ENCODE measurements around the gene RADIL. TPM values are rescaled to one million over a fixed set of nuclear protein-coding genes. Genes with fewer than 3 reads are reported as not detected.

RADIL gene
- total RNA-seq, 1 donor from 2014 or later: 0.86 TPM

DNA sequence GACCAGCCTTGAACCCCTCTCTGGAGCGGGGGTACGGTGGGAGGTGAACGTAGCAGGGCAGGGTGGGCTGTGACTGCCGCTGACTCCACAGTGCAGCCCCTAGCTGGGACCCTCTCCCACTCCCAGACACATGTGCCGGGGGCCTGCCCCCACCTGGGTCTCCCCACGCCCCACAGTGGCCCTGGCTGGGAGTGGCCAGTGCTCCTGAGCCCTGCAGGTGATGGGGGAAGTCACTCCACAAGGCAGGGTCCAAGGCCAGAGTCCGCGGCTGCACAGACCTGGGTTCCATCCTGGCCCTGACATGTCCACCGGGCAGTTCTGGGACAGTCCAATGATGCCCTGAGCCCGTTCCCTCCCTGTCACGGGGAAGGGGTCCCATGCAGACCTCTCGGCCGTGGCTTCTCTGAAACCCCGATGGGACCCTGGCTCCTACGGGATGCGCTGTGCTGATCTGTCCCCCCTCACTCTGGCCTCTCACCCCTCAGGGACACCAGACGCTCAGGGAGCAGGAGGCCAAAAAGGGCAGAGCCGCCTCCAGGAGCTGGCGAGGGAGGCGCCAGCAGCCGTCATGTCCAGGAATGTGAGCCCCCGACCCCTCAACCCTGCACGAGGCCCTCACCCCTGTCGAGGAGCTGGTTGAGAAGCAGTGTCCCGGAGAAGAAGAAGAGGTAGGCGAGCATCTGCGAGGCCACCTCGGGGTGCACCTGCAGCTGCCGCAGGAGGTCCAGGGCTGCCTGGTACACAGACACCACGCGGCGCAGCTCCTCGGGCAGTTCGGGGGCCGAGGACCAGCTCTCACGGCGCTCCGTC is 67.7 kb downstream of the RADIL start:
- Histone ChIP-seq H4K20me1 (ENCODE audit: insufficient read depth, low read length) (no peaks in the 10 kb centered on the region), H3K4me2 (ENCODE audit: low read length) (no peak overlapping the region), H3K27ac (ENCODE audit: low read depth, low read length) (no peak overlapping the region), H3K79me2 (ENCODE audit: insufficient read depth, low read length) (no peaks in the 10 kb centered on the region), H3K9me3 (ENCODE audit: insufficient read depth, low read depth, low read length) (no peaks in the 10 kb centered on the region), H3K36me3 (ENCODE audit: insufficient read depth, low read length) (no peaks in the 10 kb centered on the region), H3K9ac (ENCODE audit: low read length) (no peak overlapping the region), H3K27me3 (ENCODE audit: insufficient read depth, low read length) (no peaks in the 10 kb centered on the region), H3K4me3 (ENCODE audit: insufficient read depth, low read depth, low read length) (no peak overlapping the region), H2AFZ (ENCODE audit: low read depth, low read length) (no peak overlapping the region), H3K4me1 (ENCODE audit: insufficient read depth, low read length) (no peaks in the 10 kb centered on the region)
- no peak for FAIRE-seq
- H3K9me3 Mint-ChIP-seq (ENCODE audit: unreplicated experiment): peaks cover 12% of the 10 kb centered on the region
- peaks cover 22% of the 10 kb centered on the region for H3K27me3 Mint-ChIP-seq (ENCODE audit: low read depth, unreplicated experiment)
- TF ChIP-seq, protein P1, sequence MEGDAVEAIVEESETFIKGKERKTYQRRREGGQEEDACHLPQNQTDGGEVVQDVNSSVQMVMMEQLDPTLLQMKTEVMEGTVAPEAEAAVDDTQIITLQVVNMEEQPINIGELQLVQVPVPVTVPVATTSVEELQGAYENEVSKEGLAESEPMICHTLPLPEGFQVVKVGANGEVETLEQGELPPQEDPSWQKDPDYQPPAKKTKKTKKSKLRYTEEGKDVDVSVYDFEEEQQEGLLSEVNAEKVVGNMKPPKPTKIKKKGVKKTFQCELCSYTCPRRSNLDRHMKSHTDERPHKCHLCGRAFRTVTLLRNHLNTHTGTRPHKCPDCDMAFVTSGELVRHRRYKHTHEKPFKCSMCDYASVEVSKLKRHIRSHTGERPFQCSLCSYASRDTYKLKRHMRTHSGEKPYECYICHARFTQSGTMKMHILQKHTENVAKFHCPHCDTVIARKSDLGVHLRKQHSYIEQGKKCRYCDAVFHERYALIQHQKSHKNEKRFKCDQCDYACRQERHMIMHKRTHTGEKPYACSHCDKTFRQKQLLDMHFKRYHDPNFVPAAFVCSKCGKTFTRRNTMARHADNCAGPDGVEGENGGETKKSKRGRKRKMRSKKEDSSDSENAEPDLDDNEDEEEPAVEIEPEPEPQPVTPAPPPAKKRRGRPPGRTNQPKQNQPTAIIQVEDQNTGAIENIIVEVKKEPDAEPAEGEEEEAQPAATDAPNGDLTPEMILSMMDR (IDR thresholded peaks at IDR 0.05; ENCODE audit: insufficient read depth, low read depth, low read length): no peak
- TF ChIP-seq EZH2 (IDR thresholded peaks at IDR 0.05; ENCODE audit: insufficient read depth, low read length): no peak
- peaks cover 2% of the 10 kb centered on the region for H3K36me3 Mint-ChIP-seq (ENCODE audit: low read depth, unreplicated experiment)
- H3K27ac Mint-ChIP-seq (ENCODE audit: unreplicated experiment): no peak overlapping the region
- H3K4me1 Mint-ChIP-seq (ENCODE audit: low read depth, unreplicated experiment): no peaks in the 10 kb centered on the region
- H3K4me3 Mint-ChIP-seq (ENCODE audit: unreplicated experiment): no peak overlapping the region
- DNase-seq (ENCODE audit: low read depth): no peak

DNA sequence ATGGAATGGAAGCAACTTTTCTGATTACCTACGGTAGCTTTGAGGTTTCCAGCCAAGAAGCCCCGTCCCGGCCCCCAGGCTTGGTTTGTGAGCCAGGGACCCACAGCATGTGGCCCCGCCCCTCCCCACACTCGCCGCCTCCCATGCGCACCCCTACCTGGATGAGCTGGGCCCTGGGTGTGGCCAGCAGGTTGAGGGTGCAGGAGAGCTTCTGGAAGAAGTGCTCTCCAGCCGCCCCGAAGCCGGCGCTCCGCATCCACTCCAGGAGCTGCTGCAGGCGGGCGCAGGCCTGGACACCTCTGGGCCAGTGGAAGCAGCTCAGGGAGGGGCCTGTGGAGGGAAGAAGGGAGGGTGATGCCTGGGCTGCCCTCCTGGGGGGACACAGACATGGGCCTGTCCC is 68.4 kb downstream of the RADIL start:
- Histone ChIP-seq H3K36me3 (ENCODE audit: insufficient read depth, low read length) (no peaks in the 10 kb centered on the region), H3K4me3 (ENCODE audit: insufficient read depth, low read depth, low read length) (no peak overlapping the region), H3K27ac (ENCODE audit: low read depth, low read length) (no peak overlapping the region), H4K20me1 (ENCODE audit: insufficient read depth, low read length) (no peaks in the 10 kb centered on the region), H3K4me1 (ENCODE audit: insufficient read depth, low read length) (no peaks in the 10 kb centered on the region), H3K27me3 (ENCODE audit: insufficient read depth, low read length) (no peaks in the 10 kb centered on the region), H3K9me3 (ENCODE audit: insufficient read depth, low read depth, low read length) (no peaks in the 10 kb centered on the region), H3K79me2 (ENCODE audit: insufficient read depth, low read length) (no peaks in the 10 kb centered on the region), H3K4me2 (ENCODE audit: low read length) (no peak overlapping the region), H2AFZ (ENCODE audit: low read depth, low read length) (no peak overlapping the region), H3K9ac (ENCODE audit: low read length) (no peak overlapping the region)
- no peak for DNase-seq (ENCODE audit: low read depth)
- no peaks in the 10 kb centered on the region for H3K4me1 Mint-ChIP-seq (ENCODE audit: low read depth, unreplicated experiment)
- no peak for TF ChIP-seq EZH2 (IDR thresholded peaks at IDR 0.05; ENCODE audit: insufficient read depth, low read length)
- TF ChIP-seq, protein P1 (IDR thresholded peaks at IDR 0.05; ENCODE audit: insufficient read depth, low read depth, low read length): no peak
- peaks cover 12% of the 10 kb centered on the region for H3K9me3 Mint-ChIP-seq (ENCODE audit: unreplicated experiment)
- H3K4me3 Mint-ChIP-seq (ENCODE audit: unreplicated experiment): no peak overlapping the region
- FAIRE-seq: no peak
- peaks cover 22% of the 10 kb centered on the region for H3K27me3 Mint-ChIP-seq (ENCODE audit: low read depth, unreplicated experiment)
- no peak overlapping the region for H3K27ac Mint-ChIP-seq (ENCODE audit: unreplicated experiment)
- H3K36me3 Mint-ChIP-seq (ENCODE audit: low read depth, unreplicated experiment): peaks cover 2% of the 10 kb centered on the region

DNA sequence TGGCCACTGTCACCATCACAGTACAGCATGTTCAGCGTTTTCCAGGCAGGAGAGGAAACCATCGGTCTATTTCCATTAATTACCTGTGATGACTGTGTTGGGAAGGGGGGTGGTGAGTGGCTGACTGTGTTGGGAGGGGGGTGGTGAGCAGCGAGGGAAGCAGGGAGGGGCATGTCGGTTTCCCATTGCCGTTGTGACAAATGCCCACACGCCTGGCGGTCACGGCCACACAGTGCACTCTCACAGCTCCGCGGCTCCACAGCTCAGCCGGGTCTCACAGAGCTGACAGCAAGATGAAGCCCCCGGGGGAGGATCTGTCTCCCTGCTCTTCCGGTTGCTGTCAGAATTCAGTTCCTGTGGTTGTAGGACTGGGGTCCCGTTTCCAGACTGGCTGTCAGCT is 69.1 kb downstream of the RADIL start:
- Histone ChIP-seq H3K27me3 (ENCODE audit: insufficient read depth, low read length) (no peaks in the 10 kb centered on the region), H3K9ac (ENCODE audit: low read length) (no peak overlapping the region), H3K36me3 (ENCODE audit: insufficient read depth, low read length) (no peaks in the 10 kb centered on the region), H4K20me1 (ENCODE audit: insufficient read depth, low read length) (no peaks in the 10 kb centered on the region), H3K79me2 (ENCODE audit: insufficient read depth, low read length) (no peaks in the 10 kb centered on the region), H3K27ac (ENCODE audit: low read depth, low read length) (no peak overlapping the region), H3K4me2 (ENCODE audit: low read length) (no peak overlapping the region), H3K9me3 (ENCODE audit: insufficient read depth, low read depth, low read length) (no peaks in the 10 kb centered on the region), H2AFZ (ENCODE audit: low read depth, low read length) (no peak overlapping the region), H3K4me3 (ENCODE audit: insufficient read depth, low read depth, low read length) (no peak overlapping the region), H3K4me1 (ENCODE audit: insufficient read depth, low read length) (no peaks in the 10 kb centered on the region)
- Mint-ChIP-seq H3K36me3 (ENCODE audit: low read depth, unreplicated experiment) (peaks cover 2% of the 10 kb centered on the region), H3K4me1 (ENCODE audit: low read depth, unreplicated experiment) (no peaks in the 10 kb centered on the region), H3K9me3 (ENCODE audit: unreplicated experiment) (peaks cover 12% of the 10 kb centered on the region), H3K27ac (ENCODE audit: unreplicated experiment) (no peak overlapping the region), H3K27me3 (ENCODE audit: low read depth, unreplicated experiment) (peaks cover 18% of the 10 kb centered on the region), H3K4me3 (ENCODE audit: unreplicated experiment) (no peak overlapping the region)
- FAIRE-seq (no peak), DNase-seq (ENCODE audit: low read depth) (no peak)
- TF ChIP-seq, protein P1 (IDR thresholded peaks at IDR 0.05; ENCODE audit: insufficient read depth, low read depth, low read length): no peak
- TF ChIP-seq EZH2 (IDR thresholded peaks at IDR 0.05; ENCODE audit: insufficient read depth, low read length): no peak
